ENCODE measurements around the gene NPAS2.

The NPAS2 gene

DNA sequence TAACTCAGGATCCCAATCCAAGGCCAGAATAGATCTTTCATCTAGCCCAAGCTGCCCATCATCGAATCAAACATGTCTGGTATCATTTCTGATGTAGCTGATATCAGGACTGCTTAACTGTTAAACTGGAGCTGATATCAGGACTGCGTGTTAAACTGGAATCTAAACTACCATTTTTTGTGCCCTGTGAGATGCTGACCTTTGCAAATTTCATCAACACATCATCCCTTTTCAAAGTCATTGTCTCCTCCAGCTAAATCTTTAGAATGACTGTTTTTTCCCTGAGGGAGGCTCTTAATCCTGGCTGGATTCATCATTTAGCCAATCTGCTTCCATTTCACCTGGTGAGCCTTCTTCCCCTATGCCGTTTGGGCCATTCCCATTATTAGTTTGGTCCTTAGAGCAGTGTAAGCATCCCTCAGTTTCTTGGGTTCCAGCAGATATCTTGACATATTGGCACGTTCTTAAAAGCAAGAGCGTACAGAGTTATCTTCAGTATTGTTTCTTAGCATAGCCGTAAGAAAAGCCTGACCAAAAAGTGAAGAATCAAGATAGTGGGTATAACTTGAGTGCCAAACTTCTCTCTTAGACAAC lies 194.4 kb downstream of the NPAS2 start:
- DNase-seq (ENCODE audit: low read depth in 2 of 2), result no peak

DNA sequence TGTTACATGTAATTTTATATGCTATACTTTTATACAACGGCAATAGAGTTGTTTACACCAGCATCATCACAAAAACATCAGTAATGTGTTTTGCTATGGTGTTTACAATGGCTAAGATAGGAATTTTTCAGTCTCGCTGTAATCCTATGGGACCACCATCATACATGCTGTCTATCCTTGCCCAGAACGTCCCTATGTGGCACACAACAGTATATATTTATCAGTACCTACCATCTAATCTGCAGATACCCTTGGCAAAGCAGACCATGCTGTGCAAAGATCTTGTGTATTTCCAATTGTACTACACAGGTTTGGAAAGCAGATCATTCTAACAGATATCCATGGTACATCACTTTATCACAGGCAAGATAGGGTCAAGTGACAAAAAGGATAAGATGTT lies 197.4 kb downstream of the NPAS2 start:
- DNase-seq (ENCODE audit: low read depth in 2 of 2), result no peak

DNA sequence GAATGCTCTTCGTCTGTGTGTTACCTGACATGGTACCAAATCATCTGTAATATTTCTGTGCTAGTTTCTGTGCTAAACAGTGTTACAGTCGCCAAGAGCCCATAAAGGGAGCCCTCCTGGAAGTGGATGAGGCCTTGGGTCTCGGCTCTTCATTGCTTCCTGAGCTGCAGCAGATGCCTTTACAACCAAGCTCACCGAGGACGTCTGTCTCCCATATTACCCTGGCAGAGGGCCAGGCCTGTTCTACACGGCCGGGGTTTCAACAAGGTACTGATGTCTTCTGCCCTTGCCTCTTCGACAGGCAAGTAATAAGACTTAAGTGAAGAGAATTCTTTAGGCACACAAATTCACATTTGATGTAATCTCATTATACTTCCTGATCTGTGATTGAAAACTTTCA lies 199.0 kb downstream of the NPAS2 start:
- no peak for DNase-seq (ENCODE audit: low read depth in 2 of 2)

DNA sequence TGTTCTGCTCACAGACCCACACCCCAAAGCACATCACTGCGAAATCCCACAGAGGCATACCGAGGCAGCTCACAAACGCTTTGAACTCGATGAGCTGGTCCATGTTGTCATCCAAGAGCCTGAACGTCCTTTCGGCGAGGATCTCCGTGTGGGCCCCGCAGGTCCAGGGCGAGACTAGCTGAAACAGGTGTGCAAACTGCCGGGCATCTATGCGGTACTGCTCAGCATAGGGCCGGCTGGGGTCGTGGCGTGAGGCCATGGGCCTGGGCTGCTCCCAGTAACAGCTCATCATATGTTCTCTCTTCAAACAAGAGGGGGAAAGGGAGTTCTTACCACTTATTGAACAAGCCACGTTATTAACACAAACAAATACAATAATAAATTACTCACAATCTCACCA lies 202.3 kb downstream of the NPAS2 start:
- no peak for DNase-seq (ENCODE audit: low read depth in 2 of 2)

DNA sequence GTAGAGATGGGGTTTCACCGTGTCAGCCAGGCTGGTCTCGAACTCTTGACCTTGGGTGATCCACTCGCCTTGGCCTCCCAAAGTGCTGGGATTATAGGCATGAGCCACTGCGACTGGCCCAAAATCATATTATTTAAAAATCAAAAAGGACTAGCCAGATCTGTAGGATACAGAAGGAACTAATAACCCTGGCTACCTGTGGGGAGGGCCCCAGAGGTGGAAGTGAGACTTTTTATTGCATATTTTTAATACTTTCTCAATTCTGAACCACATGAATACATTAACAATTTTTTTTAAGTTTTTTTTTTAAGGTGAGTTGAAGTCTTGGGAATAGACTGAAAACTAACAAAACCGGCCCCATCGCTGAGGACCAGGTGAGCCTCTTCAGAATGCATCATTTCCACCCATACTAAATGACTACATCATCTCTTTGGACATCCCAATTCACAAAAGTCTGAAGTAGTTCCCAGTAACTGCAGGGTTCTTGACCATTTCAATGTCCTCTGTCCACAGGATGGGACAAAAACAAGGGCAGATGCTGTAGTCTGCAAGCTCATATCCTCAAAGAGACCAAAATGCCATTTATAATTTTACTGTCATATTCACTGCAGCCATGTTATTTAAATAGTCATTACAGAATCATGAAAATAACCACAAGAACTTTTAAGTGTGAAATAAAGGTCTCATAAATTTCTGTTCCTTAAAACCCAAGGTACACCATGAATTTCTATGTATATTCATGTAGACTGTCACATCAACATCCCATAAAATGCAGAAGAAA lies 203.6 kb downstream of the NPAS2 start:
- DNase-seq (ENCODE audit: low read depth in 2 of 2), result no peak

DNA sequence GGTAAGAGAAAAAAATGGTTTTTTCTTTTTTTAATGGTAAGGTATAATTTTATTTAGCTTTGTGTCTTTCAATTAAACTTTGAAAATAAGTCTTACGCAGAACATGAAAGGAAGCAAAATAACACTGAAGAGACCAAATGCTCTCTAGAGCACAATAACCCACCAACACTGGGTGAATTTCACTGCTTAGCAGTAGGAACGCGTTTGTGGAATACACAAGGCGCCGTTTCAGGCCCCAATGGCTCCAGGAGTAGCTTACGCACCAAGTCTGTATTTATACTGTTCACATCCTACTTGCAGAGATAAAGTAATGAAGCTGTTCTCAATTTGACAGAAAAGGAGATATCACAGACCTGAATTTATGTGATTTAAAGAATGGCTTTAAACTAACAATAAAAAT lies 205.6 kb downstream of the NPAS2 start:
- no peak for DNase-seq (ENCODE audit: low read depth in 2 of 2)

DNA sequence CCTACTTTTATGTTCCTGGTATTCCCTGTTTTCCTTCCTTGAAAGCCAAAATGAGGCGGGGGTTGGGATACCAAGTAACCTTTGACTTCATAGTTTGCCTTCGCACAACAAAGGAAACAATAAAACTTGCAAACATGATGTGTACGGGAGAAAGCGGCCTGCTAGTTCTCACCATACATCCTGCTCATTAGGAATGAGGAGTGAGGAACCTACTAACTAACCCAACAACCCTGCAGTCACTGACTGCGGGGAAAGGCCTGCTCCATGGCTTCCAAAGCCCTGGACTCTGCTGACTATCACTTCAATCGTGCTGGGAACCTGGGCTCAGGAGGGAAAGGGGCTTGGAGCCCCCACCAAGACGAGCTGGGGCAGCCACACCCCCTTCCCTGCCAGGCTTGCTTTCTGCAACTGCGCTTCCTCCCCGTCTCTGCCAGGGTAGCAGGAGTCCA lies 206.3 kb downstream of the NPAS2 start:
- DNase-seq (ENCODE audit: low read depth in 2 of 2), result no peak

DNA sequence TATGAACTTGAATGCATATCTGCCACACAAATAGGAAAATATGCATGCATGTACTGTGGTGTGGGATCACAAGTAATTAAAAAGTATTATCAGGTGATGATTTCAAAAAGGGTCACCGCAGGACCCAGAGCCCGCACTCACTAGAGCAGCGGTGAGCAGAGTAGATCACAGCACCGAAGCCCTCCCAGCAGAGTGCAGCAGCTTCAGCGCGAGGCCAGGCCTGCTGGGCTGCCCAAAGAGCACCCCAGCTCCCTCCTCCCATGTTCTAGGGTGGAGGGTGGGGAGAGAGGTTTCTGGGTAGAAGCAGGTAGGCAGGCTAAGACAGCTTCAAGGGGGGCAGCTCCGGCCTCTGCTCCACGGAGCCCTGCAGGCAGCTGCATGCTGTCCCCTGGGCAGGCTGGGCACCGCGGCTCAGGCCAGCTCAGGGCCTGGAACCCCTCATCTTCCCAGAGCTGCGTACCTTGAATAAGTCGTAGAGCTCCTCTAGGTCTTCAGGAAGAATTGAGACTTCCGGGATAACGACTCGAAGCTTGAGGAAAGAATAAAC lies 207.1 kb downstream of the NPAS2 start:
- DNase-seq (ENCODE audit: low read depth in 2 of 2), result no peak

DNA sequence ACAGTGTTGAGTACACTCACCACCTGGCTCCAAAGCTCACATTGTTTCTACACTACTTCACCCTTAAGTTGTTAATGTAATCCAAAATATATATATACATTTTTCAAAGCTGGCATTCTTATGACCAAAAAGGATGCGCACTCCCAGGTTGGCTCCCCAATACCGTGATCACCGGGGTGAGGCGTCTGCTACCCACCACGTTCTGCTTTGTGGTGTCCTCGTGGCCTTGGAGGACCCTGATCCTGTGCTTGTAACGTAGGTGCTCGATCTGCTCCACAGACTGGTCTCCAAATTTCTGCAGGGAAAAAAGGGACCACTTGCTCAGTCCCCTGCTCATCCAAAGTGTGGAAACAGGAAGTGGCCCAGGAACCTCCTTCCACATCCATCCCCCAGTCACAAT lies 207.9 kb downstream of the NPAS2 start:
- DNase-seq (ENCODE audit: low read depth in 2 of 2), result no peak

DNA sequence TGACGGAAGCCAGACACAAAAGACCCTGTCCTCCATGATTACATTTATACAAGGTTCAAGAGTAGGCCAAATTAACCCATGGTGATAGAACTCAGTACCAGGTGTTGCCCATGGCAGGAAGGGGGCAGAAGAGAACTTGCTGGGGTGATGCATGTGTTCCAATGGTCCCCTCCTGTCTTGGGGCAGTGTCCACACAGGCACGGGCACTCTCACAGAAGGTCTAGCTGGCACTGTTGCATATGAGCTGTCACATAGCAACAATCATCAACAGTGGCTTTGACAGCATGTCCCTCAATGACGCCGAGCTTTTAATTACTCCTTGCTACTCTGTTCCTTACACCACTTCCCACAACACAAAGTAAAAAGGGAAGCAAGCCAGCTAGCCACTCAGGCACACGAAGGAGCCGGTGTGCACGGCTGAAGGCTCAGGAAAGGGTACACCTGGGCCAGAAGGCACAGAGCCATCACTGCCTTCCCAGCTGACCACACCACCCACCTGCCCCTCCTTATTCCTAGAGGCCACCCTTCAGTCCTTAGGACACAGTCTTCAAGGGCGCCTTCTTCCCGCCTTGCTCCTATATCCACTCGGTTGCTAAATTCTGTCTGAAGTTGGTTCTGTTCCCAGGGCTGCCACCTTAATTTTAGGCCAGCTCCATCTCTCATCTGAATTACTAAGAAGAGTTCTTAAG lies 211.1 kb downstream of the NPAS2 start:
- DNase-seq (ENCODE audit: low read depth in 2 of 2), result no peak

DNA sequence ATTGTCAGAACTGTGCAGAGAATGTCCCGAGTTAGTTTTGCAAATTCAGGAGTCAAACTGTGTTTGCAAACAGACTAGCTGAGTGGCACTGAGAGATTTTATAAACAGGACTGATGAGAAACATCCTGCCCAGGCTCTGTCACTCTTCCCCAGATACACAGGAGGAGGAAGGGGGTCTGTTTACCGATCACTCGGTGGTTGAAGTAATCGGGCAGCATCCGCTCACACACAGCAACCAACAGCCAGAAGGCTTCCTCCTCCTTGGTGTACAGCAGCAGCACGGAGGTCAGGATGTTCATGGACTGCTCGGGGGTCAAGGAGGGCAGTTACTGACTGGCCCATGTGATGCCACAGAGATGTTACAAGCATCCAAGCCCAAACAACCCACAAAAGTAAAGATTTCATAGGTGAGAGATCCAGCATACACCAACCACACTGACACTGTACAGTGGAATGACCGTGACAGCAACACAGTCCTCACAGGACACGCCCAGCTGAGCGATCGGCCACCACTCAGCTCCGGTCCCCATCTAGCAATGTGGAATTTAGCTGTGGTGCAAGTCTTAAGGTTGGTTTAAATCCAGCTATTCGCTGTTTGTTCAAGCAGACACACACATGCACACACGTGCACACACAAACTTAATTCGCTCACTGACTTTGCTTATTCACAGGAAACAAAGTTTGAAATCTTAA lies 212.3 kb downstream of the NPAS2 start:
- no peak for DNase-seq (ENCODE audit: low read depth in 2 of 2)

DNA sequence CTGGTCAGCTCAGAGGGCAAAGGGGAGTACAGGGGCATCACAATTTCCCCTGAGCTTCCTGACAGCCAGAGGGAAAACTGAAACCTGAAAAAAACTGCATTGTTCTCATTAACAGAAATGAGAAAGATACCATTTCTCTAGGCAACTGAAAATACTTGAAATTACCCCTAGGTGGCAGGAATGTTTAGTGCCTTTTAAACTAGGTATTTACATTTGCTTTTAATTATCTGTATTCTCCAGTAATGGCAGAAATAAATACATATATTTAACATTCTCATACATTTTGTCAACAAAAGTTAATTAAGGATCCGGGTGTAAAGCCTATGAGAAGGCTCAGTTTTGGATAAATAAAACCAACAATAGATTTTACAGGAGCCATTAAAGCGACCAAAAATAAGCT lies 216.6 kb downstream of the NPAS2 start:
- DNase-seq (ENCODE audit: low read depth in 2 of 2), result no peak

DNA sequence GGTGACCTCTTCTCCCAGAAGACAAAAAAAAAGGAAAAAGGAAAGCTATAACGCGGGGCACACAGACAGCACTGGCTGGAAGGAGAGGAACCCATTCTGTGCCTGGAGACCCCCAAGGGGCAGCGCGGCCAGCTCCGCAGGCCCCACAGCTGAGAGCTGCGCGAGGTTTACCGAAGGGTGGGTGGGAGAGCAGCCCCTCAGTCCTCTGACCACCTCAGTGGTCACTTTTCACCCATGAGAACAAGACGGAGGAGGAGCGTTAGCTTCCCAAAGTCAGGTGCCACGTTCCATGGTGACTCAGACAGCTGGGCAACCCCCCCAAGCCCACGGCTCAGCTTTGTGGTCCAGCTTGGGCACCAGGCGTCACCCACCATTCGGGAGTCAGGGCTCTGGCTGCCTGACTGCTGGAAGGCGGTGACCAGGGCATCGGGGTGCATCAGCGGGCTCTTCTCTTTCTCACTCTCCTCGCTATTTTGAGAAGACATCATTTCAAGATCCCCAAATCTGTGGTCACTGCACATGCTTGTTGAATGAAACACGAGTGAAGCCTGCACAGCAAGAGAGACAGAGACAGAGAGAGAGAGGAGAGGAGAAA lies 217.3 kb downstream of the NPAS2 start:
- no peak for DNase-seq (ENCODE audit: low read depth in 2 of 2)

DNA sequence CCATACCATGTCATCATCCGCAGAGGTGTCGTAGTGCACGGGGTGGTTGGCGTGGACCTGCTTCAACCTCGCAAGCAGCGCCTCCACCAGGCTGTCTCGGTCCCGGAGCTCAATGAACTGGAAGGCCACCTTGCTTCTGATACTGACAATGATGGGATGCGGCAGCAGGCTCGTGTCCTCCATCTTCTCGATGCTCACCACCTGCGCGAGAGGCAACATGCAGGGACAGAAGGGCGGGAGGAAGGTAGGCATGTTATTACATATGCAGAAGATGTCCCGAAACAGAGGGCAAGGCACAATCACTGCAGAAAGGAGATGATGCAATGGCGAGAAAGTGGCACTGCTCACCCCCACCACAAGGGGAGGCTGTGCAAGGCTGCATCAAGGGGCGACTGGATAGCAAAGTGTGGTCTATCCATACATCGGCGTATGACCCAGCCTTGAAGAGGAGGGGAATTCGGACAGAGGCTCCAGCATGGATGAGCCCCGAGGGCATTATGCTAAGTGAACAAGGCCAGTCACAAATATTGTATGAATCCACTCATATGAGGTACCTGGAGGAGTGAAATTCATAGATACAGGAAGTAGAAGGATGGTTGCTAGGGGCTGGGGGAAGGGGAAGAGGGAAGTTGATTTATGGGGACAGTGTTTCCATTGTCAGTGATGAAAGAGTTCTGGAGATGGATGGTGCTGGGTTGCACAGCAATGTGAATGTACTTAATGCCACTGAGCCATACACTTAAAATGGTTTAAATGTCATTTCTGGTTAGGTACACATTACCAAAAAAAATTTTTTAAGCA lies 218.7 kb downstream of the NPAS2 start:
- DNase-seq (ENCODE audit: low read depth in 2 of 2), result peak in 1 of 2 donors; percentile 9

DNA sequence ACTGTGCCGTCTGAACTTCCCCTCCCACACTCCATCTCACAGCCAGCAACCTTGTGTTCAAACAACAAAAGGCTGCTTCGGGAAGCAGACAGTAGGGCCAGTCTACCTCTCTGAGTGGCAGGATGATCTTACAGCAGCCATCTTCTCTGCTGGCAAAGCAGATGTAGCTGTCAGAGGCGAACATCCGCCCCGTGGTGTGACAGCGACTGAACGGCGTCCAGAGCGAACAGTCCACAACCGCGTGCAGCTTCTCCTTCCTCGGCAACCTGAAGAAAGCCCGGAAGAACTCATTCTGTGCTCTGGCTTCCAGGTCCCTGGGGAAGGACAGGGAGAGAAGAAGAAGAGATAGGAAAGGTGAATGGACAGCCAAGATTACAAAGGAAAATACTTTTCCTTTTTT lies 220.1 kb downstream of the NPAS2 start:
- DNase-seq (ENCODE audit: low read depth in 2 of 2), result no peak

DNA sequence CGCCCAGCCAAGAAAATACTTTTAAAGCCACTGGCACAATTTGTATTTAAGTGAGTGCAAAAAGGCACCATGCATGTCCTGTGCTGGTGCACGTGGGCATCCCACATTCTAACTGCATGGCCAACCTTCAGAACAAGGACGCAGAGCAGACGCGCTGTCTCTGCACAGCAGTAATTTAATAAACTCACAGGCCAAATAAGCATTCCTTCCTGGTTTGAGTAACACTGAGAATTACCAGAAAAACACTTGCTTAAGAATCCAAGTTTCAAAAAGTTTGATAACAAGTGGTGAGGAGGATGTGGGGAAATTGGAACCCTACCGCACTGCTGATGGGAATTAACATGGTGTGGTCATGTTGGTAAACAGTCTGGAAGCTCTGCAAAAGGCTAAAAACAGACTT lies 220.8 kb downstream of the NPAS2 start:
- DNase-seq (ENCODE audit: low read depth in 2 of 2), result no peak

DNA sequence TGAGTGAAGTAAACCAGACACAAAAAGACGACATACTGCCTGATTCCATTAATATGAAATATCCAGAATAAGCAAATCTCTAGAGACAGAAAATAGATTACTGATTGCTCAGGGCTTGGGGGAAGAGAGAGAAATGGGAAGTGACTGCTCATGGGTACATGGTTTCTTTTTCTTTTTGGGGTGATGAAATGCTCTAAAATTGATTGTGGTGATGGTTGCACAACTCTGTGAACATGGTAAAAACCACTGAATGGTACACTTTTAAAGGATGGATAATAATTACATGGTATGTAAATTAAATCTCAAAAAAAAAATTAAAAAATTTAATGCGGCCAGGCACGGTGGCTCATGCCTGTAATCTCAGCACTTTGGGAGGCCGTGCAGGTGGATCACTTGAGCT lies 221.5 kb downstream of the NPAS2 start:
- no peak for DNase-seq (ENCODE audit: low read depth in 2 of 2)

DNA sequence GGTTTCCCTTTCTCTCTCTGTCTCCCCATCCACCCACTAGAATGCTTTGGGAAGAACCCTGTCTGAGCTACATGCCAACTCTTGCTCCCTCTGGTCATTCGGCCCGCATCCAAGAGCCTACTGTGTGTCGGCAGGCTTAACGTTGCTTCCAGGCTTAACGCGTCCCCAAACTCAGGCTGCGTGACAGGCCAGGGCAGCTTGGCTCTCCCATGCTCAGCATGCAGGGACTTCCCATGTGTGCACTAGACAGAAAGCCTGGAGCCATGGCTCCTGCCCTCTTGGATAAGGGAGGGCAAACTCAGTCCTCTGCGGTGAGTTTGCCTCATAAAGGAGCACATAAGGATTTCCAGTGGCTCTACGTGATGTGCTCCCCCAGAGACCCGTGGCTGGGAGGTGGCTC lies 225.4 kb downstream of the NPAS2 start:
- no peak for DNase-seq (ENCODE audit: low read depth in 2 of 2)

Data from stimulated activated CD4-positive, alpha-beta T cell treated with anti-CD3 and anti-CD28 coated beads, Interleukin-15, amount 100 ng/mL, for 48 hours (primary cell).